Endothelial cell of umbilical vein (primary cell): Measurements from ENCODE around the gene GIGYF2. TPM values are rescaled to one million over a fixed set of nuclear protein-coding genes. Genes with fewer than 3 reads are reported as not detected.

ENCODE experiments used
- BruUV-seq: library from RNA; stranded (reverse); fragments of 400-500 nt; replicated peaks from 2 replicates; lab custom pipeline; 2021; lab: Mats Ljungman, UMichigan
- CTCF ChIA-PET: fragments of 300-600, 350-600 bp; sonication (Branson Sonifier 250); formaldehyde crosslinking; loops from one replicate; lab custom pipeline; 2021; ENCODE audit warnings: antibody characterized with exemption, inconsistent platforms; lab: Charles Lee
- POLR2A ChIA-PET: fragments of 300-600, 350-600 bp; sonication (Branson Sonifier 250); formaldehyde crosslinking; loops from one replicate; lab custom pipeline; 2021; ENCODE audit warnings: antibody characterized with exemption, inconsistent platforms; lab: Charles Lee
- DNase-seq: peaks from one replicate; pipeline ENCODE4 v3.0.0-alpha.2; 2011; ENCODE audit warnings: low read depth, low spot score
- FAIRE-seq: peaks from 2 replicates; lab custom pipeline; 2011; peaks lifted over from hg19 to GRCh38; lab: Jason Lieb, UNC
- H2AFZ ChIP-seq: 2 replicates; pipeline ENCODE4 v1.6.0; 2012; ENCODE audit warnings: low read depth, low read length, control low read depth, inconsistent platforms
- H3K27ac ChIP-seq: 2 replicates; pipeline ENCODE4 v1.5.1; 2011; ENCODE audit warnings: low read depth, mild to moderate bottlenecking, control low read depth, low read length, moderate library complexity; ENCODE audit not compliant: insufficient read depth
- H3K27me3 ChIP-seq, 2 experiments: 2 replicates each; pipeline versions ENCODE4 v1.6.0 to v1.6.1; 2011; ENCODE audit warnings: low read length in 2 of 2, mixed read lengths in 1 of 2; ENCODE audit not compliant: control insufficient read depth in 2 of 2, insufficient read depth in 2 of 2
- H3K36me3 ChIP-seq, 2 experiments: 2 replicates in 1 of 2; 3 replicates in 1 of 2; pipeline ENCODE4 v1.5.1; 2011; ENCODE audit warnings: low read length in 2 of 2, mild to moderate bottlenecking in 1 of 2, moderate library complexity in 1 of 2; ENCODE audit not compliant: control insufficient read depth in 2 of 2, insufficient read depth in 2 of 2; ENCODE audit errors: extremely low read depth in 1 of 2
- H3K4me1 ChIP-seq: 3 replicates; pipeline ENCODE4 v1.5.1; 2011; ENCODE audit warnings: mild to moderate bottlenecking, low read length; ENCODE audit not compliant: control insufficient read depth, insufficient read depth; ENCODE audit errors: extremely low read depth
- H3K4me2 ChIP-seq: 2 replicates; pipeline ENCODE4 v1.6.1; 2011; ENCODE audit warnings: low read length, control low read depth, mixed read lengths; ENCODE audit not compliant: insufficient read depth
- H3K4me3 ChIP-seq, 3 experiments: fragments of 200-600 bp in 1 of 3; sonication (generic), shearing (Covaris generic) in 1 of 3; replicated peaks in 1 of 3; 2 replicates each; pipeline ENCODE4 v1.5.1; 2011 to 2016; ENCODE audit warnings: control low read depth in 3 of 3, low read length in 3 of 3, mild to moderate bottlenecking in 2 of 3, inconsistent platforms in 1 of 3, low read depth in 1 of 3, moderate library complexity in 1 of 3; ENCODE audit not compliant: insufficient read depth in 1 of 3
- H3K79me2 ChIP-seq: 2 replicates; pipeline ENCODE4 v1.6.0; 2012; ENCODE audit warnings: low read length, inconsistent platforms; ENCODE audit not compliant: control insufficient read depth, insufficient read depth
- H3K9ac ChIP-seq: replicated peaks from 2 replicates; pipeline ENCODE3; 2011; ENCODE audit warnings: low read length, control low read depth; ENCODE audit not compliant: insufficient read depth; ENCODE audit errors: extremely low read depth
- H3K9me1 ChIP-seq: replicated peaks from 3 replicates; pipeline ENCODE4 v1.6.0; 2011; ENCODE audit warnings: mild to moderate bottlenecking, low read length; ENCODE audit not compliant: control insufficient read depth, insufficient read depth; ENCODE audit errors: extremely low read depth
- H3K9me3 ChIP-seq: replicated peaks from 2 replicates; pipeline ENCODE4 v1.5.1; 2012; ENCODE audit warnings: low read length, inconsistent platforms; ENCODE audit not compliant: control insufficient read depth, insufficient read depth
- H4K20me1 ChIP-seq: replicated peaks from 2 replicates; pipeline ENCODE3; 2011; ENCODE audit warnings: mild to moderate bottlenecking, low read length; ENCODE audit not compliant: control insufficient read depth, insufficient read depth; ENCODE audit errors: extremely low read depth
- EZH2 ChIP-seq: IDR thresholded peaks from 2 replicates; pipeline ENCODE4 v1.6.1; 2012; ENCODE audit warnings: borderline replicate concordance, low read depth, mild to moderate bottlenecking, moderate library complexity, low read length, inconsistent platforms; ENCODE audit not compliant: severe bottlenecking
- FOS ChIP-seq: IDR thresholded peaks from 2 replicates; pipeline ENCODE4 v1.6.1; 2011; ENCODE audit warnings: mild to moderate bottlenecking, low read length, moderate library complexity, borderline replicate concordance; ENCODE audit not compliant: insufficient read depth
- GATA2 ChIP-seq: IDR thresholded peaks from 2 replicates; pipeline ENCODE4 v1.7.0; 2011; ENCODE audit warnings: low read depth, mild to moderate bottlenecking, moderate library complexity, mixed read lengths, low read length; ENCODE audit not compliant: insufficient read length, insufficient read depth
- JUN ChIP-seq: IDR thresholded peaks from 2 replicates; pipeline ENCODE4 v1.6.1; 2011; ENCODE audit warnings: borderline replicate concordance, low read depth; ENCODE audit not compliant: insufficient read length, insufficient read depth
- MAX ChIP-seq: IDR thresholded peaks from 2 replicates; pipeline ENCODE4 v1.6.1; 2011; ENCODE audit not compliant: insufficient read depth, insufficient read length
- MYC ChIP-seq: IDR thresholded peaks from one replicate; pipeline ENCODE4 v1.6.1; 2011; ENCODE audit warnings: mild to moderate bottlenecking, low read depth, low read length
- POLR2A ChIP-seq: IDR thresholded peaks from 2 replicates; pipeline ENCODE4 v1.6.1; 2012; ENCODE audit warnings: low read depth, mild to moderate bottlenecking, control low read depth, low read length
- POLR2AphosphoS5 ChIP-seq: IDR thresholded peaks from 2 replicates; pipeline ENCODE4 v1.6.1; 2012; ENCODE audit warnings: low read depth, mild to moderate bottlenecking, control low read depth, low read length, moderate library complexity; ENCODE audit not compliant: insufficient read depth
- dilution Hi-C: fragments of 300-500 bp; cut with MboI; formaldehyde crosslinking; loops from one replicate; pipeline ENCODE4 v1.15.0; 2019; ENCODE audit warnings: low sequenced_read_pairs; ENCODE audit not compliant: extremely low pct_ligation_motif_present
- intact Hi-C: fragments of 100-400 bp; cut with micrococcal nuclease; formaldehyde crosslinking; loops from one replicate; pipeline ENCODE4 v1.10.0; 2022
- polyA plus RNA-seq, 4 experiments: library from polyadenylated mRNA; depleted of rRNA in 3 of 4; stranded (reverse) in 3 of 4; unstranded in 1 of 4; fragments of >200 nt; gene quantifications; 2 replicates each; pipeline versions ENCODE4 v1.2.1 to v1.2.3, GENCODE V29; 2011 to 2012; ENCODE audit warnings: missing spikeins in 1 of 4
- total RNA-seq: library from RNA; stranded (reverse); gene quantifications from 2 replicates; pipeline ENCODE4 v1.2.3, GENCODE V29; 2021
- TF ChIP-seq, protein P1 (sequence below), 2 donors: IDR thresholded peaks; 1 replicate in 1 of 2; 2 replicates in 1 of 2; pipeline ENCODE4 v1.5.1; 2011; ENCODE audit warnings: low read length in 2 of 2, mild to moderate bottlenecking in 2 of 2, moderate library complexity in 2 of 2, control low read depth in 1 of 2, inconsistent platforms in 1 of 2, low read depth in 1 of 2; ENCODE audit not compliant: insufficient read depth in 1 of 2; ENCODE audit errors: extremely low read depth in 1 of 2

GIGYF2 gene
- total and polyA plus RNA-seq, 2 donors (not counting 3 experiments of a cell fraction or from before 2014, with no cell fraction given), result 22.9 to 56.4 TPM

DNA sequence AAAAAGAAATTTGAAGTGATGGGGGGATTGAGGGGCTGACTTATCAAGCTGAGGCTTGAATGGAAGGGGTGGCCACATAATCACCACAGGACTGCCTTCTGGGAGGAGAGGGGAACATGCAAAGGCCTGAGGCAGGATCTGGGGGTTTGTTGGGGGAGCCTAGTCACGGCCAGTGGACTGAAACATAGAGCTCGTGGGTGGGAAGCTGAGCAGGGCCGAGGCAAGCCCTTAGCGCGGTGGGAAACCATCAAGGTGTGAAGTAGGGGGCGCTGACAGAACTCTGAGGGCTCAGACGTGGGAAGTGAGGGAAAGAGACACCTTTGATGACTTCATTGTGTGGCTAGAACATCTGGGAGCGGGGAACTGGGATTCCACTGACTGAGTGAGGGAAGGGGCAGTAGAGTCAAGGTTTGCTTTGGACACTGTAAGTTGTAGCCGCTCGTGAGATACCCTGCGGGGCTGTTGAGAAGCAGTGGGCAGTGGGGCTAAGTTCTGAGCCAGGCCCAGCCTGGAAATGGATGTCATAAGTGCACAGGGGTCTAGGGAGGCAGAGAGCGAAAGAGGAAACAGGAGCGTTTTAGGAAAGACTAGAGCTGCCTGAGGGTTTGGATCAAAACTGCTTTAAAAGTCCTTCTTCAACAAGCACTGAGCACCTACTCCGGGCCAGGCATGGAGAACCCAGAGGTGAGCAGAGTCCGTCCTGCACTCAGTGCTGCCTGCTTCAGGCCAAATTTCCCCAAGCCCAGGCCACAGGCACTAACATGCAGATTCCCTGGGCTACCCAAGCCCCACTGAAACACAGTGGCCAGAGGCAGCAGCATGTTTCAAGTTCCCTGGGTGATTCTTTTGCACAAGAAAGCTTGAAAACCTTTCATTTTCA is 172.2 kb downstream of the GIGYF2 start:
- H3K9ac ChIP-seq, result no peak overlapping the region
- BruUV-seq, result no TSS peak
- dilution Hi-C loops, result no loop called here
- H3K36me3 ChIP-seq, result no peaks in the 10 kb centered on the region
- H3K79me2 ChIP-seq, result no peaks in the 10 kb centered on the region
- H3K27ac ChIP-seq, result no peak overlapping the region
- no peak for DNase-seq
- no peaks in the 10 kb centered on the region for H3K4me1 ChIP-seq
- H3K27me3 ChIP-seq, result no peaks in the 10 kb centered on the region
- intact Hi-C loops, result no loop called here
- POLR2A ChIA-PET, result no interaction called here
- TF ChIP-seq POLR2A (no peak), EZH2 (no peak), FOS (no peak), JUN (no peak), GATA2 (no peak), MYC (no peak), MAX (no peak), POLR2AphosphoS5 (no peak)
- TF ChIP-seq, protein P1, sequence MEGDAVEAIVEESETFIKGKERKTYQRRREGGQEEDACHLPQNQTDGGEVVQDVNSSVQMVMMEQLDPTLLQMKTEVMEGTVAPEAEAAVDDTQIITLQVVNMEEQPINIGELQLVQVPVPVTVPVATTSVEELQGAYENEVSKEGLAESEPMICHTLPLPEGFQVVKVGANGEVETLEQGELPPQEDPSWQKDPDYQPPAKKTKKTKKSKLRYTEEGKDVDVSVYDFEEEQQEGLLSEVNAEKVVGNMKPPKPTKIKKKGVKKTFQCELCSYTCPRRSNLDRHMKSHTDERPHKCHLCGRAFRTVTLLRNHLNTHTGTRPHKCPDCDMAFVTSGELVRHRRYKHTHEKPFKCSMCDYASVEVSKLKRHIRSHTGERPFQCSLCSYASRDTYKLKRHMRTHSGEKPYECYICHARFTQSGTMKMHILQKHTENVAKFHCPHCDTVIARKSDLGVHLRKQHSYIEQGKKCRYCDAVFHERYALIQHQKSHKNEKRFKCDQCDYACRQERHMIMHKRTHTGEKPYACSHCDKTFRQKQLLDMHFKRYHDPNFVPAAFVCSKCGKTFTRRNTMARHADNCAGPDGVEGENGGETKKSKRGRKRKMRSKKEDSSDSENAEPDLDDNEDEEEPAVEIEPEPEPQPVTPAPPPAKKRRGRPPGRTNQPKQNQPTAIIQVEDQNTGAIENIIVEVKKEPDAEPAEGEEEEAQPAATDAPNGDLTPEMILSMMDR (IDR thresholded peaks at IDR 0.05; ENCODE audit: extremely low read depth in 1 of 2, insufficient read depth in 1 of 2, low read depth in 1 of 2, low read length in 2 of 2), result no peak
- no peak overlapping the region for H3K4me2 ChIP-seq
- CTCF ChIA-PET, result interaction anchor here (2.1 kb wide), 1 partner anchor 185 kb away, joined by 6 read pairs; no protein-coding TSS in a partner anchor
- H3K4me3 ChIP-seq, result no peak overlapping the region
- no peaks in the 10 kb centered on the region for H4K20me1 ChIP-seq
- no peaks in the 10 kb centered on the region for H3K9me1 ChIP-seq
- H2AFZ ChIP-seq, result no peak overlapping the region
- no peaks in the 10 kb centered on the region for H3K9me3 ChIP-seq
- no peak for FAIRE-seq
